ENCODE measurements around the gene DGLUCY.

Gene DGLUCY

GRCh38 chr14:91269076-91269991 lies 155.5 kb downstream of the DGLUCY start:
- Mint-ChIP-seq H3K9me3 (no peaks in the 10 kb centered on the region), H3K27me3 (peaks cover 15% of the 10 kb centered on the region), H3K36me3 (ENCODE audit: low read depth) (peaks cover 17% of the 10 kb centered on the region), H3K27ac (no peak overlapping the region), H3K4me1 (ENCODE audit: low read depth) (peaks cover 17% of the 10 kb centered on the region), H3K4me3 (no peak overlapping the region)
- intact Hi-C loops (cut with micrococcal nuclease): loop anchor here (5.0 kb wide), 1 partner anchor 37 kb away; no protein-coding TSS in a partner anchor

GRCh38 chr14:91270188-91270587 lies 156.3 kb downstream of the DGLUCY start:
- Mint-ChIP-seq H3K4me1 (ENCODE audit: low read depth) (peaks cover 11% of the 10 kb centered on the region), H3K27ac (no peak overlapping the region), H3K27me3 (peaks cover 9% of the 10 kb centered on the region)

GRCh38 chr14:91270619-91271018 lies 156.7 kb downstream of the DGLUCY start:
- Mint-ChIP-seq H3K9me3 (no peaks in the 10 kb centered on the region), H3K27ac (no peak overlapping the region), H3K4me1 (ENCODE audit: low read depth) (peaks cover 6% of the 10 kb centered on the region), H3K4me3 (no peak overlapping the region), H3K27me3 (peaks cover 4% of the 10 kb centered on the region), H3K36me3 (ENCODE audit: low read depth) (peaks cover 28% of the 10 kb centered on the region)
- intact Hi-C loops (cut with micrococcal nuclease): no loop called here

More at GRCh38 chr14:91270188-91270587, 156.3 kb downstream of the DGLUCY start:
- no peak overlapping the region for H3K4me3 Mint-ChIP-seq
- peaks cover 26% of the 10 kb centered on the region for H3K36me3 Mint-ChIP-seq (ENCODE audit: low read depth)
- intact Hi-C loops (cut with micrococcal nuclease): no loop called here
- no peaks in the 10 kb centered on the region for H3K9me3 Mint-ChIP-seq

GRCh38 chr14:91271639-91272038 lies 157.8 kb downstream of the DGLUCY start:
- no peak overlapping the region for H3K27ac Mint-ChIP-seq
- H3K27me3 Mint-ChIP-seq: no peaks in the 10 kb centered on the region
- intact Hi-C loops (cut with micrococcal nuclease): no loop called here
- H3K4me3 Mint-ChIP-seq: no peak overlapping the region
- H3K4me1 Mint-ChIP-seq (ENCODE audit: low read depth): no peaks in the 10 kb centered on the region
- H3K9me3 Mint-ChIP-seq: no peaks in the 10 kb centered on the region
- peaks cover 28% of the 10 kb centered on the region for H3K36me3 Mint-ChIP-seq (ENCODE audit: low read depth)

- Mint-ChIP-seq H3K4me3 (no peak overlapping the region), H3K27ac (no peak overlapping the region), H3K9me3 (no peaks in the 10 kb centered on the region), H3K27me3 (no peaks in the 10 kb centered on the region), H3K4me1 (ENCODE audit: low read depth) (no peaks in the 10 kb centered on the region), H3K36me3 (ENCODE audit: low read depth) (peaks cover 37% of the 10 kb centered on the region)
- intact Hi-C loops (cut with micrococcal nuclease): no loop called here
Measured at GRCh38 chr14:91272341-91273272, 158.7 kb downstream of the DGLUCY start.

- H3K27me3 Mint-ChIP-seq: no peaks in the 10 kb centered on the region
Measured at GRCh38 chr14:91273273-91273884, 159.5 kb downstream of the DGLUCY start.

GRCh38 chr14:91273885-91274273 lies 160.0 kb downstream of the DGLUCY start:
- Mint-ChIP-seq H3K4me1 (ENCODE audit: low read depth) (no peaks in the 10 kb centered on the region), H3K36me3 (ENCODE audit: low read depth) (peaks cover 44% of the 10 kb centered on the region), H3K9me3 (no peaks in the 10 kb centered on the region), H3K27ac (no peak overlapping the region), H3K4me3 (no peak overlapping the region), H3K27me3 (no peaks in the 10 kb centered on the region)
- intact Hi-C loops (cut with micrococcal nuclease): no loop called here

More at GRCh38 chr14:91273273-91273884, 159.5 kb downstream of the DGLUCY start:
- intact Hi-C loops (cut with micrococcal nuclease): no loop called here
- Mint-ChIP-seq H3K9me3 (no peaks in the 10 kb centered on the region), H3K4me3 (no peak overlapping the region), H3K4me1 (ENCODE audit: low read depth) (no peaks in the 10 kb centered on the region), H3K27ac (no peak overlapping the region), H3K36me3 (ENCODE audit: low read depth) (peaks cover 44% of the 10 kb centered on the region)

- intact Hi-C loops (cut with micrococcal nuclease): no loop called here
- H3K4me1 Mint-ChIP-seq (ENCODE audit: low read depth): no peaks in the 10 kb centered on the region
- H3K27ac Mint-ChIP-seq: no peak overlapping the region
- no peak overlapping the region for H3K4me3 Mint-ChIP-seq
- peaks cover 51% of the 10 kb centered on the region for H3K36me3 Mint-ChIP-seq (ENCODE audit: low read depth)
- H3K9me3 Mint-ChIP-seq: no peaks in the 10 kb centered on the region
- no peaks in the 10 kb centered on the region for H3K27me3 Mint-ChIP-seq
Measured at GRCh38 chr14:91274796-91275195, 160.9 kb downstream of the DGLUCY start.
